Kidney tubule cell (primary cell): ENCODE data around the gene ACBD6.
"Not testable (repeated sequence)": the region's sequence is repeated elsewhere in the genome, so short reads cannot be mapped to it uniquely, and the experiment has no call there.

Experiments
- DNase-seq: peaks from one replicate; pipeline ENCODE4 v3.0.0-alpha.2; 2018; ENCODE audit warnings: low spot score

Gene ACBD6

DNA sequence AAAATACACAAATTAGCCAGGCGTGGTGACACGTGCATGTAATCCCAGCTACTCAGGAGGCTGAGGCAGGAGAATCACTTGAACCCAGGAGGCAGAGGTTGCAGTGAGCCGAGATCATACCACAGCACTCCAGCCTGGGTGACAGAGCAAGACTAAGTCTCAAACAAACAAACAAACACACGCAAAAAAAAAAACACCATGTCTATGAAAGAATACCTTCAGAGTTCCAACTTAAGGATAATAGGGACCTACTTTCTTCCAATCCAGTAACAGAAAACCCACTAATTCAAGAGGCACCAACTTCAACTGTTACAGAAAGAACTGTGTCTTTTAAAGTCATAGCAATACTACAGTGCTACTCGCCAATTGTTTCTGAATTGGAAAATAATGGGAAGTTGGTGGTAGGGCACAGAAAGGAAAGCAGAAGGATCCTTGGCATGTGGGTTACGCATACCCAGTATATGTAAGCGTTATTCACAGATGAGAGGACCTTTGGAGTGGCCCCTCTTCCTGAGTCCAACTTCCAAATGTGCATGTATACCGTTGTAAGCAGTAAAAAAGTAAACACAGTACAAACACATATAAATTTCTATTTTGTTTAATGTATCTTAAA, 87.0 kb downstream of the ACBD6 start:
- DNase-seq = no peak

DNA sequence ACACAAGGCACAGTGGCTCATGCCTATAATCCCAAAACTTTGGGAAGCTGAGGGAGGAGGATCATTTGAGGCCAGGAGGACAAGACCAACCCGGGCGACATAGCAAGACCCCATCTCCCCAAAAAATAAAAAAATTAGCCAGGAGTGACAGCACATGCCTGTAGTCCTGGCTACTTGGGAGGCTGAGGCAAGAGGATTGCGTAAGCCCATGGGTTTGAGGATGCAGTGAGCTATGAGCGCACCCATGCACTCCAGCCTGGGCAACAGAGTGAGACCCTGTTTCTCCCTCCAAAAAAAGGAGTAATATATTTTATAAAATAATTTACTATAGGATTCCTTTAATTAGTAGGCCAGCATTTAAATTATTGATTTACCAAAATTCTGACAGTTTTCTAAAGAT, 89.8 kb downstream of the ACBD6 start:
- no peak for DNase-seq

DNA sequence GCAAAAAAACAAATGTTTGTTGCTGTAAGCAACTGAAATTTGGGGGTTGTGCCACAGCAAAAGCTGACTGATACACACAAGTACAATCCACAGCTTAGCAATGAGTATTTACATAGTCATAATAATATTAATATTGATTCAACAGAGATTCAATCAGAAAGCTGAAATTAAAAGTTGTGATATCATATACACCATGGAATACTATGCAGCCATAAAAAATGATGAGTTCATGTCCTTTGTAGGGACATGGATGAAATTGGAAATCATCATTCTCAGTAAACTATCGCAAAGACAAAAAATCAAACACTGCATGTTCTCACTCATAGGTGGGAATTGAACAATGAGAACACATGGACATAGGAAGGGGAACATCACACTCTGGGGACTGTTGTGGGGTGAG, 94.2 kb downstream of the ACBD6 start:
- DNase-seq = not testable (repeated sequence)

DNA sequence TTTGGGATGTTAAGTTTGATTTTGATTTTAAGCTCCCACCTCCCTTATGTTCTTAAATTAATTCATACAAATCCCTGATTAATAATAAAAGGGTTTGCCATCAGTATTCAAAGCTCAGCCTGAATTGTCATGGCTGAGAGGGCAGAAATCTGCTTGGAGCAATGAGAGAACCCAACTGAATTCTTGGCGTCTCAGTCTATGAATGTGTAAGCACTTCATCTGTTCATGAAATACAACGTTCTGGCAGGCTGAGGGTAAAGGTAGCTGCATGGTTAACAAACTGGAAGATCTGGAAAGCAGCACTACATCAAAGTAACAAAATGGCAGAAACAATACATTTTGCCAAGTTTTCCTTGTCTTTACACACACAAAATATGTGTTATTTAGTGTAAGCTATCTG, 95.3 kb downstream of the ACBD6 start:
- peak; percentile 8 for DNase-seq

DNA sequence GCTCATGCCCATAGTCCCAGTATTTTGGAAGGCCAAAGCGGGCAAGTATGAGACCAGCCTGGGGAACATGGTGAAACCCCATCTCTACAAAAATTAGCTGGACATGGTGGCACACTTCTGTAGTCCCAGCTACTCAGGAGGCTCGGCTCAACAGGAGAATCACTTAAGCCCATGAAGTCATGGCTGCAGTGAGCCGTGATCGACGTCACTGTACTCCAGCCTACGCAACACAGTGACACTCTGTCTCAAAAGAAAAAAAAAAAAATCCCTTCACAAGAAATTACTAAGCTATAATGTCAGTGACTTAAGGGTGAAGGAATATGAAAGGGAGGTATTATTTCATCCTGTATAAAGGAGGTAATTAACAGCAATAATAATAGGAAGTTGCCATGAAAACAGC, 99.8 kb downstream of the ACBD6 start:
- no peak for DNase-seq

DNA sequence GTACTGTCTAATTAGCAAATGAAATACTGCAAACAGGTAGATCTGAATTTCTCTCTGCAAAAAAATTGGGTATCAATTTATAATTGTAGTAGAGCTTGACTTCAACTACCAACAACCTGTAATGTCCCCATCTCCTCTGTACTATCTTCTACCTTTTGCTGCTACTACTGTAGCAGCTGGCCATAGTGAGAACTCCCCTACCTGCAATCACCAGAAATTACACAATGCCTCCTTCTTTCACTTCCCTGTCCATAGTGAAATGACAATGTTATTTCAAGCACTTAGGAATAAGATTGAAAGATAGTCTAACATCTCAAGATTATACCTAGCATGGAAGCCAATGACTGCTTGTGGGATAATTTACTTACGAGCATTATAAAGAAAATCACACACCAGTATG, 100.4 kb downstream of the ACBD6 start:
- DNase-seq = no peak

DNA sequence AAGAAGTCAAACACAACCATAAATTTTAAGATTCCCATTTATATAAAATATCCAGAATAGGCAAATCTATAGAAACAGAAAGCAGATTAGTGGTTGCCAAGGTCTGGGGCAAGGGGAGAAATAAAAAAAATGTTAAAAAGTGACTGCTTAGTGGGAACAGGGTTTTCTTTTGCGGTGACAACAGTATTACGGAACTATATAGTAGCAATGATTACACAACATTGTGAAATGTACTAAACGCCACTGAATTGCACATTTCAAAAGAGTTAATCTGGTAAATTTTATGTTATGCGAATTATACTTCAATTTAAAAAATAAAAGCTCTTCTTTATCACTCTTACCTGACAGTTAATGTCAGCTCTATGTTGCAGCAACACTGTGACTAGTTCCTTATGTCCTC, 105.2 kb downstream of the ACBD6 start:
- DNase-seq = no peak

DNA sequence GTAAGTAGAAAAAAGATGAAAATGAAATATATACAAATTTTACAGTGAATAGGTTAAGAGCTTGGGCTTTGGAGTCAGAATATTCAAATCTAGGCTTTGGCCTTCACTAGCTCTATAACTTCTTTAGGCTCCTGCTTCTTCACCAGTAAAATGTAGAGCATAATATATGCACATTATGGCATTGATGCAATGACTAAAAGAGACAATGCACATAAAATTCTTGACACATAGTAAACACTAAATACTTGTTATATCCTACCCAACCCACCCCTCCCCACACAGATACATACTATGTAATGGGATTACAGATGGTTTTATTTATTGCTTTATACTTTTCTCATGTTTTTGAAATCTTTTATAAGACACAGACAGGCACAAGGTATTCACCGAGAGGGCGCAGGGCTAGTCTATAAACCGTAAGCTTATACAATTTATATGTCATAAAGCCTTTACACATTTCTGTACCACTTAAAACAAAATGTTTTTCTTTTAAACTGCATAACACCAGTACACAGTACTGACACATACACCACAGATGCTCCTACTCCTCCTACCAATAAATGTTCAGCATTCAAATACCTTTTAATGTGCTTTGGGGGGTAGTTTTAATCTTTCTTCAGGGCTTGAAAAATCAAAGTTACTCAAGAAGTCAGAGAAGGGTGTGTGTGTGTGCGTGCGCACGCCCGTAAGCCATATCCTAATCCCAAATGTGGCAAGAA, 109.8 kb downstream of the ACBD6 start:
- DNase-seq = no peak

DNA sequence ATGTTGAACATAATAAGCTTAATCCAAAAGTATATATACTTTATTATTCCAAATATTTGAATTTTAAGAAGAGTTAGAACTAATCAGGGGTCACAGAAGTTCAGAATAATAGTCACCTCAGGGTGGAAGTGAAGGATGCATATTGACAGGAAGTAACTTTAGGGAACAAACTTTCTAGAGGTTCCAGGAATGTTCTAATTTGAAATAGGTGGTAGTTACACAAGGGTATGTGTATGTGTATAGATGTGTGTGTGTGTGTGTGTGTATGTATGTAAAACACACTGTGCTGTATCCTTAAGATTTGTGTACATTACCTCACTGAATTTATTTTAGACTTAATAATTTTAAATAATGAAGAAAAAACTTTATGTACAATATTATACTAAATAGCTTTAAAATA, 110.4 kb downstream of the ACBD6 start:
- no peak for DNase-seq

DNA sequence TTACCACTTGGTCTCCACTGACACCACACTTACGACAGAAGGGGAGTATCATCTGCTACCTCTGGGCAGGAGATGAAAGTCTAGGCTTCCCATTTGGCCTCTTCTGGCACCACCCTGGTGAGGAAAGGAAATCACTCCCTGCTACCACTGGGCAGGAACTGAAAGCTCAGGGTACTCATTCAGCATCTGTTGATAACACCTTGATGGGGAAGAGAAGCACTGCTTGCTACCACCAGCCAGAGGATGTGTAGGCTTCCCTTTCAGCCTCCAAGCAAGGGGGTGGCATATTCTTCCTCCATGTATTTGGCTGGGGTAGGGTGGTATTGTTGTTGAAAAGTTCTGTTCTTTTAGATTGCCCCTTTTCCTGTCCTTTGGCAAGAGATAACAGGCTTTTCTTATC, 115.0 kb downstream of the ACBD6 start:
- no peak for DNase-seq

DNA sequence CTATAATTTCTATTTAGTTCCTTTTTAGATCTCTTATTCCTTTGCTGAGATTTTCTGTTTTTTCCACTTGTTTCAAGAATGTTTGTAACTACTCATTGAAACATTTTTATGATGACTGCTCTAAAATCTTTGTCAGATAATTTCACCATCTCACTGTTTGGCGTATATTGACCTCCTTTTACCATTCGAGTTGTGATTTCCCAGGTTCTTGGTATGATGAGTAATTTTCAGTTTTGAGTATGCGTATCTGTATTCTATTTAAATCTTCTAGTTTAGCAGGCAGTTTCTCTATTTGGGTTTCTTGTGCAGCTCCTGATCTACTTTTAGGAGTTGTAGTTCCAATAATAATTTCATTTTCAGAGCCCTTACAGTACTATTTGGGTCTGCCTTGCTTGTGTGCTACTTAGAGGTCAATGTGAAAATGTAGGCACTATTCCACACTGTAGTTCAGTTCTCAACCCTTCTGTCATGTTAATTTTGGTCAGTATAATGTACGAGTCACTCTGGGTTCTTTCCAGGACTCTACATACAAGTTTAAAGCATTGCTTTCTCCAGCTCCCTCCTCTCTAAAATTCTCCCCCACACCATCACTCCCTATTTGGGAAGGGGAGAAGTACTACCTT, 115.5 kb downstream of the ACBD6 start:
- DNase-seq = no peak

DNA sequence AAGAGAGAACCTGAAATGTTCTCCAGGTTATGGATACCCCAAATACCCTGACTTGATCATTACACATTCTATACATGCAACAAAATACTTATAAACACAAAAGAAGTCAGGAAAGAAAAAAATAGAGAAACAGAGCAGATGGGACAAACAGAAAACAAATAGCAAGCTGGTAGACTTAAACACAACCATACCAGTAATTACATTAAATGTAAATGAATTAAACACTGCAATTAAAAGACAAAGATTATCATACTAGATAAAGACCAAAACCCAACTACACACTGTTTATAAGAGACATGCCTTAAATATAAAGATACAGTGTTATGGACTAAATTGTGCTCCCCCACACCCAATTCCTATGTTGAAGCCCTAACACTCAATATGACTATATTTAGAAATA, 117.2 kb downstream of the ACBD6 start:
- no peak for DNase-seq

DNA sequence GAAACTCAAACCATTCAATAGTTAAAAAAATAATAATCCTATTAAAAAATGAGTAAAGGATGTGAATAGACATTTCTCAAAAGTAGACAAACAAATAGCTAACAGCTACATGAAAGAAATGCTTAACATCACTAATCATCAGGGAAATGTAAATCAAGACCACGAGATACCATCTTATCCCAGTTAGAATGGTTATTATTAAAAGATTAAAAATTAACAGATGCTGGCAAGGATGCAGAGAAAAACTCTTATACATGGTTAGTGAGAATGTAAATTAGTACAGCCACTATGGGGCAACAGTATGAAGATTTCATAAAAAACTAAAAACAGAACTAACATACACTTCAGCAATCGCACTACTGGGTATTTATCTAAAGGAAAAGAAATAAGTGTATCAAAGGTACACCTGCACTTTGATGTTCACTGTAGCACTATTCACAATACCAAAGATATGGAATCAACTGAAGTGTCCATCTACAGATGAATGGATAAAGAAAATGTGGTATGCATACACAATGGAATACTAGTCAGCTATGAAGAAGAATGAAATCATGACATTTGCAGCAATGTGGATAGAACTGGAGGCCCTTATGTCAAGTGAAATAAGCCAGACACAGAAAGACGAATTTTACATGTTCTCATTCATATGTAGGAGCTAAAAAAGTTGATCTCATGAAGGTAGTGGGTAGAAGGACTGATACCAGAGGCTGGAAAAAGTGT, 117.9 kb downstream of the ACBD6 start:
- DNase-seq = peak; percentile 22

DNA sequence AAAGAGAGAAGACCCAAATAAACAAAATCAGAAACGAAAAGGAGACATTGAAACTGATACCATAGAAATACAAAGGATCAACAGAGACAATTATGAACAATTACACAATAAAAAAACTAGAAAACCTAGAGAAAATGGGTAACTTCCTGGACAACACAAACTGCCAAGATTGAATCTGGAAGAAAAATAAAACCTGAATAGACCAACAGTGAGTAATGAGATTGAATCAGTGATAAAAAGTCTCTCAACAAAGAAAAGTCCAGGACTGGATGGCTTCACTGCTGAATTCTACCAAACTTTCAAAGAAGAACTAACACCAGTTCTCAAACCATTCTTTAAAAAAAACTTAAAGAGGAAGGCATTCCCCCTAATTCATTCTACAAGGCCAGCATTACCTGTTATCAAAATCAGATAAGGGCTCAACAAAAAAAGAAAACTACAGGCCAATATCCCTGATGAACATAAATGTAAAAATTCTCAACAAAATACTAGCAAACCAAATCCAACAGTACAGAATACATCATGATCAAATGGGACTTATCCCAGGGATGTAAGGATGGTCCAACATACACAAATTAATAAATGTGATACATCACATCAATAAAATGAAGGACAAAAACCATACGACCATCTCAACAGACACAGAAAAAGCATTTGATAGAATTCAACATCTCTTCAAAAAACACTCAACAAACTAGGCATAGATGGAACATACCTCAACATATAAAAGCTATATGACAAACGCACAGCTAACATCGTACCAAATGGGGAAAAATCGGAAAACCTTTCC, 119.9 kb downstream of the ACBD6 start:
- DNase-seq = no peak

DNA sequence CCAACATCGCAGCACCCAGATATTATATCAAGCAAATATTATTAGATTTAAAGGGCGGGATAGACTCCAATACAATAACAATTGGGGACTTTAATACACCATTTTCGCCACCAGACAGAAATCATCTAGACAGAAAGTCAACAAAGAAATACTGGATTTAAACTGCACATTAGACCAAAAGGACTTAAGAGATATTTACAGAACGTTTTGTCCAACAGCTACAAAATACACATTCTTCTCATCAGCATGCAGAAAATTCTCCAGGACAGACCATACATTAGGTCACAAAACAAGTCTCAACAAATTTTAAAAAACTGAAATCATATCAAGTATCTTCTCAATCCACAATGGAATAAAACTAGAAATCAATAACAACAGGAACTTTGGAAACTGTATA, 121.2 kb downstream of the ACBD6 start:
- DNase-seq = no peak

DNA sequence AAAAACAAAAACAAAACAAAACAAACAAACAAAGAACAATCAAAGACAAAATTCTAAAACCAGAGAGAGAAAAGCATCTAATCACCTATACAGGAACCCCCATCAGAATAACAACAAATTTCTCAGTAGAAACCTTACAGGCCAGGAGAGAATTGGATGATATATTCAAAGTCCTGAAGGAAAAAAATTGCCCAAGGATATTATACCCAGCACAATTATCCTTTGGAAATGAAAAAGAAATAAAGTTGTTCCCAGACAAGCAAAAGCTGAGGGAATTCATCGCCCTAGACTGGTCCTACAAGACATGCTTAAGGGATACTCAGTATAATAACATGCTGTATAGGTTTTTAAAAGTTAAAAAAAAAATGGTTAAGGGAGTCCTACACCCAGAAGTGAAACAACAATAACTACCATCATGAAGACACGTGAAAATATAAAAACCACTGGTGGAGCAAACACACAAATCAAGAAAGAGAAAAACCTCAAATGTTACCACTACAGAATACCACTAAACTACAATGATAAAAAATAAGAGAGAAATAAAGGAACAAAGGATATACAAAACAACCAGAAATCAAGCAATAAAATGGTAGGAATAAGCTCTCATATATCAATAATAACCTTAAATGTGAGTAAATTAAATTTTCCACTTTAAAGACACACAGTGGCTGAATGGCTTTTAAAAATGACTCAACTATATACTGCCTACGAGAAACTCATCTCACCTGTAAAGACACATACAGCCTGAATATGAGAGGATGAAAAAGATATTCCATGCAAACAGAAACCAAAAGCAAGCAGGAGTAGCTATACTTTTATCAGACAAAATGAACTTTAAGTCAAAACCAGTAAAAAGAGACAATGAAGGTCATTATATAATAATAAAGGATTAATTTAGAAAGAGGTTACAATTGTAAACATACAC, 121.9 kb downstream of the ACBD6 start:
- no peak for DNase-seq

DNA sequence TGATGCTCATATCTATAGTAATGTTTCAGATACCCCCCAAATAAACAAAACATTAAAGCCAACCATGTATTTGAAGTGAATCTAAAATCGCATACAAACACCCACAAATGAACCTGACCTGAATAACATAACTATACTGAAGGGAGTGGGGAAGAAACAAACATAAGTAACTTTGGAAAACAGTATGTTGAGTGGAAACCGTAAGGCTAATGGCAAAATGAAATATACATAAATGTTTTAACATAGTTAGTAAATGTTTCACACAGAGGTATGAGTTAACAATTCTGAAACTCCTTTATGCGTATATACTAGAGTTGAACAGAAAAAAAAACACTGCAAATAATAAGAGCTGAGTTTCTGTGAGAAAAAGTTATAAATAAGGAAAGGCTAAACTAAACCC, 125.6 kb downstream of the ACBD6 start:
- no peak for DNase-seq

DNA sequence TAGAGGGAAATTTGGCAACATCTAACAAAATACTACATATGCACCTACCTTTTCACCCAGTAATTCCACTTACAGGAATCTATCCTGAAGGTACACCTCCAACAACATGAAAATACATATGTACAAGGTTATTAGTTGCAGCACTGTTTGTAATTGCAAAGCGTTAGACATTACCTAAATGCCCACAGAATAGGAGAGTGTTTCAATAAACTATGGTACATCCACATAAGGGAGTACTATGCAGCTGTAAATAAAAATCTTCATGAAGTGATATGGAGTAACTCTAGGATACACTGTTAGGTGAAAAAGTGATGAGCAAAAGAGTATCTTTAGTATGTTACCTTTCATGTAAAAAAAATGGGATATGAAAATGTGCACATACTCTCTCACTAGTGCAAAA, 126.1 kb downstream of the ACBD6 start:
- DNase-seq = no peak

DNA sequence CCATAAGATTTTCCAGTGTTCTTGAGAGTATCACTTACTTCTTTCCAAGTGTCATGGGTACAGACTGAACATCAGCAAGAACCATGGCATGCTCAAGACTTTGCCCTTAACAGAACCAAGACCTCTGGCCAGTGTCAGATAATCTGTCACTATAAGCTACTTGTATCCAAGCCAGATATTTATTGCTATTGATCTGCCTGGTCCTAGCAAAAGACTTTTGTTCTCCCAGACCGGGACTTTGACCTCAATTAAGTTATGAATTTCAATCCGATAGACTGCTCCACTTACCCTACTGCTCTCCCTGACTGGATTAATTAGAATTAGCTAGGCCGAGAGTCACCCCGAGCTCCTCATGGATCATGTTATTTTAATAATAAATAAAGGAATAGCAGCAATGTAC, 129.6 kb downstream of the ACBD6 start:
- no peak for DNase-seq

DNA sequence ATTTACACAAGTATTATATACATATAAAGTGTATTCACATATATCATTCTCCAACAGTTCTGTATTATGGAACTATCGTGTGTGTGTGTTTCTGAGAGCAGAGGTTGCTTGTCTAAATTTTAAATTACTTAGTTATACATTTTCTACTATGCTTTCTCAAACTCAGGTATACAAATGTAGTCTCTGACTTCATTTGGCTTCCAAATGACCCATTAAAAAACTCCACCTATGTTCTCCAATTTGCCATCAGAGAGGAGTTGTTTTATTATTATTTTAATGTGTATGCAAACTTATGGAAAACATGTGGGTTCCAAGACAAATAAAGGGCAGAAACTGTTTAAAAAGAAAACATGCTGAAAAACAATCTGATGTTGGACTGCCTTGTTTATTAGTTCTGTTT, 131.8 kb downstream of the ACBD6 start:
- DNase-seq = no peak

DNA sequence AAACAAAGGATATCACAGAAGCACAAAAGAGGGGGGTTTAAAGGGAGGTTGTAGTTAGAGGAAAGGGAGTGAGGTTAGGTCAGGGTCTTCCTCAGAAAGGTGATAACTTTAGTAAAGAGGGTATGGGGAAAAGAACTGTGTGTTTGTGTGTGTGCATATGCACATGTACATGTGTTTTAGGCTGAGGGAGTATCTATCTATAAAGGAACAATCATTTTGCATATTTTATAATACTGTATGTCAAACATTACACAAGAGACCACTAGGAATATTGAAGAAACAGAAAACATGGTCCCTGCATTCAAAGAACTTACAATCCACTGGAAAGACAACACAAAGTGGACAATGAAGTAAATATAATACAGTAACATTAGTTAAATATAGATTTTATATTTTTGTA, 132.2 kb downstream of the ACBD6 start:
- no peak for DNase-seq
